LNCAP (cell line): ENCODE data around the gene ELAC2.

Experiments
- CTCF ChIP-seq: fragments of 450-650 bp; IDR thresholded peaks from 2 replicates; pipeline ENCODE4 v1.5.1; 2017; ENCODE audit warnings: mild to moderate bottlenecking

The ELAC2 gene

DNA sequence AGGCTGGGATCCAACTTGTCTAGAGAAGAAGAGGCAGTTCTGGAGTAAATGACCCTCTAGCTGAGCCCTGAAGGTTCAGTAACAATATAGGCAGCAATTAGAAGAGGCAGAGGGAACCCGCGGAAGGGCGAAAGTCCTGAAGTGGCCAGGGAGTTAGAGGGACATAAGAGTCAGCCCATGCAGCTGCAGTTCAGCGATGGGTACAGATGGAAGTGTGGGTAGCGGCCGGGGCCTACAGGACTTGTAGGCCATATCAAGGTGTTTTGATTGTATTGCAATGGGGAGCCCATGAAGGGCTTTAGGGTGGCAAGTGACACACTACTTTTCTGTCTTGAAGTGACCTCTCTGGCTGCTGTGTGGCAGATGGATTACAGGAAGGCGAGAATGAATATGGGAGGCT is 3.0 kb downstream of the ELAC2 start:
- no peak for TF ChIP-seq CTCF

DNA sequence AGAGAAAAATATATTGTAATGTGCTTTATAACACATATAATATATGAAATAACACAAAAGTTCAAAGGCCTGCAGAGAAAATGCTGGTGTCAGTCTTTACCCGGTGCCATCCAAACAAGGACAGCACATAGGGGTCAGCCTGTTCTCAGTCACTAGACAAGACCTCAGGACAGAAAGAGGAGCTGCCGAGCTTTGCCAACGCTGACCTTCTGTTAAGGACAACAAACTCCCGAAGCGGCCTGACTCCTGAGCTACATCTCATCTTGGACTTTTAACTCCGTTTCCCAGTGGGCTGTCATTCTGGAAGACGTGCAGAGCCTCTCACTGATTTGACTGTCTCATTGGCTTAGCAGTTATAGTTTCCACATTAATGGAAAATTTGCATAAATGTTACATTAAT is 6.9 kb downstream of the ELAC2 start:
- TF ChIP-seq CTCF, result no peak

GRCh38 chr17:13008461-13008860 is 9.4 kb downstream of the ELAC2 start:
- no peak for TF ChIP-seq CTCF

DNA sequence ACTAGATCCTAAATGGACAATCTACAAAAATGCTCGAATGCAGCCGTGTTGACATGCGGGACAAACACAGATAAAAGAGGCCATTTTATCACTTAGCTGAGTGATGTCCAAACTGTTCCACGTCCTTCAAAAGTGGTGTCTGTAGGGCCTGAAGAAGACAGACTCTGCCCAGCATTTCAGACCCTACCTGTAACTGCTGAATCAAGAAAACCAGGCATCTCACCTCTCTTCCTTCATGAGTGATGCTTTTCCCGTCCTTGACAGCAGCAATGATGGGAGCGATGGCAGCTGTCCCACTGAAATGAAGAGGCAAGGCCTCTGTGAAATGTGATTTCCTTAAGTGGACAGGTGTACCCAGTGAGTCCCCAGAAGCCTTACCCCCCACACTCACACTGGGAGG is 12.3 kb downstream of the ELAC2 start:
- no peak for TF ChIP-seq CTCF

GRCh38 chr17:13004336-13004735 is 13.5 kb downstream of the ELAC2 start:
- no peak for TF ChIP-seq CTCF

DNA sequence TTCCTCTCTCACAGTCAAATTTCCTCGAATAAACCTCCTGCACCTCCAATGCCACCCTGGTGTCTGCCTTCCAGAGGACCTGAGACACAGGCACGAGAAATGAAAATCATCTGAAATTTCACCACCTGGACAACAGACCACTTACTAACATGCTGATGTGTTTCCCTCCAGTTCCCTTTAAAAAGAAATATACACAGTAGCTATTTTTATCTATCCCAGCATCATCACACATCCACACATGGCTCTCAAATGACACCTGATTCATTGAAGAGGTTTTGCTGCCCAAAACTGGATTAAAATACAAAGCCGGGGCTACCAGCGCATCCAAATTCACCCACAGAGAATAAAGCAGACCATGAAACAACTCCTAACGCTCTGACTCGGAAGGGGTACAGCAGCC is 13.9 kb downstream of the ELAC2 start:
- no peak for TF ChIP-seq CTCF

GRCh38 chr17:13003454-13003851 is 14.4 kb downstream of the ELAC2 start:
- TF ChIP-seq CTCF, result no peak

GRCh38 chr17:13002761-13003453 is 14.9 kb downstream of the ELAC2 start:
- peak; percentile 82 for TF ChIP-seq CTCF
